OCI-LY1 (cell line): Measurements from ENCODE around the gene ATP8A2.

Experiments used
- H2AFZ ChIP-seq: fragments of 200-600 bp; sonication (generic), shearing (Covaris generic); 2 replicates; pipeline ENCODE4 v1.6.0; 2014; ENCODE audit warnings: antibody characterized with exemption, mild to moderate bottlenecking, low read length
- H3F3A ChIP-seq: fragments of 200-600 bp; sonication (generic), shearing (Covaris generic); 2 replicates; pipeline ENCODE4 v1.6.0; 2014; ENCODE audit warnings: mild to moderate bottlenecking, antibody characterized with exemption, low read length, moderate library complexity; ENCODE audit not compliant: insufficient read depth
- H3K27ac ChIP-seq: fragments of 200-600 bp; sonication (generic); 2 replicates; pipeline ENCODE4 v1.5.1; 2014; ENCODE audit warnings: low read length, mixed run types, mild to moderate bottlenecking, low read depth; ENCODE audit not compliant: poor library complexity, severe bottlenecking
- H3K27me3 ChIP-seq: fragments of 200-600 bp; sonication (generic); 2 replicates; pipeline ENCODE4 v1.6.0; 2014; ENCODE audit warnings: antibody characterized with exemption, mild to moderate bottlenecking, low read length, moderate library complexity; ENCODE audit not compliant: insufficient read depth
- H3K36me3 ChIP-seq: fragments of 200-600 bp; sonication (generic); 2 replicates; pipeline ENCODE4 v1.6.1; 2014; ENCODE audit warnings: mild to moderate bottlenecking, antibody characterized with exemption, low read length, moderate library complexity, mixed read lengths; ENCODE audit not compliant: insufficient read depth
- H3K4me1 ChIP-seq: fragments of 200-600 bp; sonication (generic); 2 replicates; pipeline ENCODE4 v1.5.1; 2014; ENCODE audit warnings: mild to moderate bottlenecking, low read length, moderate library complexity; ENCODE audit not compliant: insufficient read depth, severe bottlenecking
- H3K4me2 ChIP-seq: fragments of 200-600 bp; sonication (generic), shearing (Covaris generic); 2 replicates; pipeline ENCODE4 v1.6.1; 2014; ENCODE audit warnings: low read length
- H3K4me3 ChIP-seq: fragments of 200-600 bp; sonication (generic); 2 replicates; pipeline ENCODE4 v1.5.1; 2014; ENCODE audit warnings: low read length, low read depth, mild to moderate bottlenecking, mixed read lengths; ENCODE audit not compliant: poor library complexity, severe bottlenecking
- H3K79me2 ChIP-seq: fragments of 200-600 bp; shearing (Covaris generic); 2 replicates; pipeline ENCODE4 v1.6.1; 2016; ENCODE audit warnings: mixed run types, low read length, mixed read lengths; ENCODE audit not compliant: insufficient read depth
- H3K9ac ChIP-seq: fragments of 200-600 bp; sonication (generic), shearing (Covaris generic); 2 replicates; pipeline ENCODE4 v1.6.1; 2014; ENCODE audit warnings: mild to moderate bottlenecking, low read length, mixed read lengths
- H3K9me2 ChIP-seq: fragments of 200-600 bp; sonication (generic), shearing (Covaris generic); 2 replicates; pipeline ENCODE4 v1.6.1; 2014; ENCODE audit warnings: low read depth, mild to moderate bottlenecking, low read length, mixed read lengths
- H3K9me3 ChIP-seq: fragments of 200-600 bp; shearing (Covaris generic); 2 replicates; pipeline ENCODE4 v1.6.1; 2014; ENCODE audit warnings: low read length, mixed read lengths
- H4K20me1 ChIP-seq: fragments of 200-600 bp; sonication (generic), shearing (Covaris generic); 2 replicates; pipeline ENCODE4 v1.6.0; 2016; ENCODE audit warnings: mild to moderate bottlenecking, low read length; ENCODE audit not compliant: insufficient read depth
- EZH2 ChIP-seq: fragments of 200-600 bp; sonication (generic), shearing (Covaris generic); IDR thresholded peaks from 2 replicates; pipeline ENCODE4 v1.8.0; 2017; ENCODE audit warnings: borderline replicate concordance, mixed run types, mild to moderate bottlenecking, antibody characterized with exemption, low read length, moderate library complexity, mixed read lengths
- TF ChIP-seq, protein P1 (sequence below): fragments of 200-600 bp; sonication (generic), shearing (Covaris generic); IDR thresholded peaks from 2 replicates; pipeline ENCODE4 v1.5.1; 2017; ENCODE audit warnings: mild to moderate bottlenecking, antibody characterized with exemption, low read length, moderate library complexity, mixed read lengths

The ATP8A2 gene

DNA sequence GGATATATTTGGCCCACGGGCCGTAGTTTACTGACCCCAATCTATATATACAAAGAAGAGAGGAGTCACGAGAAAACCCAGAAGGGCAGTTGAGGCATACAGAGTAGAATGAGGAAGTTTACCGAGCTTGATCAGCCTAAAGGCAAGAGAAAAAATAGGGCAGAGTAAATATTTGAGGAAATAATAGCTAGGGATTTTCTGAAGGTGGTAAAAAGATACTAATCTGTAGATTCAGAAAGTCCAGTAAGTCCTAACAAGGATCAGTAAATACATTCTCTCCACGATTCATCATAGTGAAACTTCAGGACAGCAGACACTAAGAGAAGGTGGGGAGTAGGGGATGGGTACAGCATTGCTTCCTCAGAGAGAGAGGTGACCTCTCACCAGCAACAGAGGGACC is 248.1 kb downstream of the ATP8A2 start:
- no peak overlapping the region for H3K9ac ChIP-seq
- no peak overlapping the region for H3K4me3 ChIP-seq
- H2AFZ ChIP-seq: no peak overlapping the region
- no peaks in the 10 kb centered on the region for H3K9me2 ChIP-seq
- no peaks in the 10 kb centered on the region for H3K79me2 ChIP-seq
- no peaks in the 10 kb centered on the region for H3F3A ChIP-seq
- no peak overlapping the region for H3K4me2 ChIP-seq
- H3K27me3 ChIP-seq: no peaks in the 10 kb centered on the region
- no peaks in the 10 kb centered on the region for H3K9me3 ChIP-seq
- TF ChIP-seq EZH2: no peak
- TF ChIP-seq, protein P1, sequence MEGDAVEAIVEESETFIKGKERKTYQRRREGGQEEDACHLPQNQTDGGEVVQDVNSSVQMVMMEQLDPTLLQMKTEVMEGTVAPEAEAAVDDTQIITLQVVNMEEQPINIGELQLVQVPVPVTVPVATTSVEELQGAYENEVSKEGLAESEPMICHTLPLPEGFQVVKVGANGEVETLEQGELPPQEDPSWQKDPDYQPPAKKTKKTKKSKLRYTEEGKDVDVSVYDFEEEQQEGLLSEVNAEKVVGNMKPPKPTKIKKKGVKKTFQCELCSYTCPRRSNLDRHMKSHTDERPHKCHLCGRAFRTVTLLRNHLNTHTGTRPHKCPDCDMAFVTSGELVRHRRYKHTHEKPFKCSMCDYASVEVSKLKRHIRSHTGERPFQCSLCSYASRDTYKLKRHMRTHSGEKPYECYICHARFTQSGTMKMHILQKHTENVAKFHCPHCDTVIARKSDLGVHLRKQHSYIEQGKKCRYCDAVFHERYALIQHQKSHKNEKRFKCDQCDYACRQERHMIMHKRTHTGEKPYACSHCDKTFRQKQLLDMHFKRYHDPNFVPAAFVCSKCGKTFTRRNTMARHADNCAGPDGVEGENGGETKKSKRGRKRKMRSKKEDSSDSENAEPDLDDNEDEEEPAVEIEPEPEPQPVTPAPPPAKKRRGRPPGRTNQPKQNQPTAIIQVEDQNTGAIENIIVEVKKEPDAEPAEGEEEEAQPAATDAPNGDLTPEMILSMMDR: no peak
- no peaks in the 10 kb centered on the region for H4K20me1 ChIP-seq
- H3K27ac ChIP-seq: no peak overlapping the region
- H3K4me1 ChIP-seq: no peaks in the 10 kb centered on the region
- no peaks in the 10 kb centered on the region for H3K36me3 ChIP-seq

- H3K79me2 ChIP-seq: no peaks in the 10 kb centered on the region
- H4K20me1 ChIP-seq: no peaks in the 10 kb centered on the region
- H3K9me3 ChIP-seq: no peaks in the 10 kb centered on the region
- TF ChIP-seq, protein P1: no peak
- H3K9me2 ChIP-seq: no peaks in the 10 kb centered on the region
- H2AFZ ChIP-seq: no peak overlapping the region
- no peaks in the 10 kb centered on the region for H3K36me3 ChIP-seq
- no peak overlapping the region for H3K27ac ChIP-seq
- H3F3A ChIP-seq: no peaks in the 10 kb centered on the region
- no peak overlapping the region for H3K4me3 ChIP-seq
- no peak overlapping the region for H3K9ac ChIP-seq
- no peak overlapping the region for H3K4me2 ChIP-seq
- H3K27me3 ChIP-seq: no peaks in the 10 kb centered on the region
- H3K4me1 ChIP-seq: no peaks in the 10 kb centered on the region
These were observed 253.6 kb downstream of the ATP8A2 start for GRCh38 chr13:25625414-25625813.

DNA sequence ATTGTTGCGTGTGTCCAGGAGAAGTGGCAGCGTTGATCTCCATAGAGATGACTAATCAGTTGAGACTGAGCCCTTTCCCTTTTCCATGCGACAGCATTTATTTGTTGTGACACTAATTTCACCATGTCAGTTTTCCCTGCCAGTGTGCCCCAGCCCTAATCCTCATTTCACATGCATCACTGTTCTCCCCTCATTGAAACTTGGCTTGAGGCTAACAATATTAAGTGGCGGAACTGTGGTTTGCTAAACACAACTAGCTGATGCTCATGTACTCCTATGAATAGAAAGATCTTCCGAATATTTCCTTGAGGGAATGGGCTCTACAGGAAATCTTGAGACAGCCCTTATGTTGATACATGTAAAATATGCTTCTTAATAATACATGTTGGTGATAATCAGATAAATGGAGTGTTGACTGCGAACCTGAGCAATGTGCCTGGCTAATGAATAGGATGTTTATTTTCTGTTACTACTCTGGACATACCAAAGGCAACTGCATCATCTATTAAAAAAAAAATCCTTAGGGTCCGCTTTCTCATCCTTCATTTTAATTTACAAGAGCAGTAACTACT is 258.6 kb downstream of the ATP8A2 start:
- no peaks in the 10 kb centered on the region for H3K79me2 ChIP-seq
- H3K4me3 ChIP-seq: no peak overlapping the region
- H3K4me1 ChIP-seq: peaks cover 4% of the 10 kb centered on the region
- no peaks in the 10 kb centered on the region for H3K36me3 ChIP-seq
- no peaks in the 10 kb centered on the region for H3K9me3 ChIP-seq
- no peak overlapping the region for H3K27ac ChIP-seq
- H3K4me2 ChIP-seq: no peak overlapping the region
- no peak for TF ChIP-seq EZH2
- TF ChIP-seq, protein P1: no peak
- H2AFZ ChIP-seq: no peak overlapping the region
- no peaks in the 10 kb centered on the region for H3K9me2 ChIP-seq
- H3F3A ChIP-seq: no peaks in the 10 kb centered on the region
- no peaks in the 10 kb centered on the region for H4K20me1 ChIP-seq
- H3K27me3 ChIP-seq: no peaks in the 10 kb centered on the region
- H3K9ac ChIP-seq: no peak overlapping the region
